Measurements from ENCODE around the gene VCAN.

DNA sequence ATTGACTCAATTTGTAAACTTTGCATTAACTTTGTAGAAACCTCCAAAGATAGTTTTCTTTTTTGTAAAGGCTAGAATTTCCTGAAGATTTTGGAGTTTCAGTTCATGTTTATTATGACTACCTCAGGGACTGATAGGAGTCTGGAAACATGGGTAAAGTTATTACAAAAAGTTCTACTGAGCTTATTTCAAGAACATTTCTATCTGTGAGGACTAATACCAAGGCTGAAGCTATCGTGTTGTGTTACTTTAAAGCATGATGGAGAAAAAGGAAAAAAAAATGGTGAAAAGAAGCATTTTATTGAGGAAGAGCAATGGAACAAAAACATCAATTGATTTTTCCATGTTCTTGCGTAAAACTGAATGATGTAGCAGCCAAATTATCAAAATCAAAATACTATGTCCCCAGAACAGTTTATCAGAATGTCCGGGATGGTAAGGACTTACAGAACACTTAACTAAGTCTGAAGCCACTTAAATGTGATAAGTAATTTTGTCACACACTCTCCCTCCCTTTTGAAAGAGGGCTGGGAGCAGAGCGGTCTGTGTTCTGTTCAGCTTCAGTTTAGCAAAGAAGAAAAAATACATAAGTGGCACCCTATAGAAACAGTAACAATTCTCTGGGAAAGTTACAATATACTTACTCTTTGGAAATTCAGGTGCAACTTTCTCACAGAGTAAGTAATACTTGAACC, 25.1 kb upstream of the VCAN start:
- TF ChIP-seq, protein P1, sequence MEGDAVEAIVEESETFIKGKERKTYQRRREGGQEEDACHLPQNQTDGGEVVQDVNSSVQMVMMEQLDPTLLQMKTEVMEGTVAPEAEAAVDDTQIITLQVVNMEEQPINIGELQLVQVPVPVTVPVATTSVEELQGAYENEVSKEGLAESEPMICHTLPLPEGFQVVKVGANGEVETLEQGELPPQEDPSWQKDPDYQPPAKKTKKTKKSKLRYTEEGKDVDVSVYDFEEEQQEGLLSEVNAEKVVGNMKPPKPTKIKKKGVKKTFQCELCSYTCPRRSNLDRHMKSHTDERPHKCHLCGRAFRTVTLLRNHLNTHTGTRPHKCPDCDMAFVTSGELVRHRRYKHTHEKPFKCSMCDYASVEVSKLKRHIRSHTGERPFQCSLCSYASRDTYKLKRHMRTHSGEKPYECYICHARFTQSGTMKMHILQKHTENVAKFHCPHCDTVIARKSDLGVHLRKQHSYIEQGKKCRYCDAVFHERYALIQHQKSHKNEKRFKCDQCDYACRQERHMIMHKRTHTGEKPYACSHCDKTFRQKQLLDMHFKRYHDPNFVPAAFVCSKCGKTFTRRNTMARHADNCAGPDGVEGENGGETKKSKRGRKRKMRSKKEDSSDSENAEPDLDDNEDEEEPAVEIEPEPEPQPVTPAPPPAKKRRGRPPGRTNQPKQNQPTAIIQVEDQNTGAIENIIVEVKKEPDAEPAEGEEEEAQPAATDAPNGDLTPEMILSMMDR (IDR thresholded peaks at IDR 0.05; ENCODE audit: insufficient read depth, low read depth, low read length) = no peak
- TF ChIP-seq EZH2 (IDR thresholded peaks at IDR 0.05; ENCODE audit: insufficient read depth, low read length) = no peak

All from astrocyte (in vitro differentiated cells and primary cell).